Neuronal stem cell (in vitro differentiated cells): ENCODE results near the gene DIP2B. TPM values are rescaled to one million over a fixed set of nuclear protein-coding genes. Genes with fewer than 3 reads are reported as not detected.

Experiments
- small RNA-seq: library from polyadenylated mRNA; stranded (forward); fragments of <200 nt; extraction: miRNeasy Mini kit (QIAGEN cat#:217004); gene quantifications from one replicate; pipeline ENCODE3, GENCODE V24; 2013; ENCODE audit not compliant: insufficient read depth

DIP2B gene

Small RNAs within 50 kb of the gene (small RNA-seq; reads per million reads assigned to genes)
- gene RF00019 = not detected
- not detected for gene RNU6-238P
- gene RNU6-769P = not detected
